GM19025 (cell line): Measurements from ENCODE around the gene PDHX.

ENCODE experiments used
- ATAC-seq: cut with Tn5 transposase; IDR thresholded peaks from one replicate; pipeline ENCODE4 v1.9.1; 2021; ENCODE audit warnings: mild to moderate bottlenecking, low read depth, moderate library complexity; ENCODE audit not compliant: unreplicated experiment

The PDHX gene

DNA sequence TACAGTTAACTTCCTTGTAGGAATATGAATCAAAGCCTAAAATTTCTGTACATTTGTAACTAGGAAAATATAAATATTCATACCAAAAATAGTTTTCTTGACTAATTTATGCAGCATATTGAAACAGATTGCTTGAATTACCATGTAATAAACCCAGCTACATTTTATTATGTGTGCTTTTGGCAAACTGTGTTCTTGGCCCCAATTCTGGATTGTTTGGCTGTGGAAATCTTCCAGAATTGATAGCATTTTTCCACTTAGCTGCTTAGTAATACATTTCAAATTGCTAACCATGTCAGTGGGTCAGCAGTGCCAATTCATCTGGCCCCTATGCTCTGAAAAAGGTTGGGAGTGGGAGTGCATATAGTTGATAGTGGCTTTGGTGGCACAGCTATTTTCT is 32.3 kb downstream of the PDHX start:
- ATAC-seq, result no peak

DNA sequence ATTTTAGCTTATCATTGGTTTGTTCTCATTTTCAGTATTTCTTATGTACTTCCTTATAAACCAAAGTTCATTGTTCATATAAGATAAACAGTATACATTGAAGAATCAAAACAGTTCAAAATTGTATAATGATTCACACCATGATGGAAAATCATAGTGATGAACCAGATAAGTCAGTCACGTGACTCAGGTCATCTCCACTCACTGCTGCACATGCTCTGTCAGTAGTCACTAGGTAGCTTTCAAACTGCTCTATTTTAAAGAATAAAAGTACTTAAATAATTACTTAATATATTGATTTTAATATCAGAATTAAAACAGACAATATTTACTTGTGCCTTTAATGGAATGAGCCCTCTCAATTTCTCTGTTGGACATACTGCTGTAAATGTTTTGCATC is 37.5 kb downstream of the PDHX start:
- ATAC-seq, result no peak

GRCh38 chr11:34957206-34957605 is 40.8 kb downstream of the PDHX start:
- ATAC-seq, result no peak

DNA sequence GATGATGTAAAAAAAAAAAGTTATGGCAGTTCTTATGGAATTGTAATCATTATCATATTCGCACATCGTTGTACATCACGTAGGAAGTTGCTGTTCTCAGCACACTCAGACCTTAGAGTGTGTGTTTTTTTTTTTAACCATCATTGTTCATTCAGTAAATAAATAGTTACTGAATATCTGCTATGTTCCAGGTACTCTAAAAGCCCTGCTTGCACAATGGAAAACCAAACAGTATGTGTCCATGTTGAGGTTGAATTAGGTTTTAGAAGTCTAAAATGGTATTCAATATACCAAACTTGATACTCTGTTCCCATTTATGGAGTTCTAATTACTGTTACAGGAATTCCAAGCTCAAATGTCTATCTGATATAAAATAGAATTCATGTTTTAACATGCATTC is 41.2 kb downstream of the PDHX start:
- ATAC-seq, result no peak

GRCh38 chr11:34959770-34960169 is 43.4 kb downstream of the PDHX start:
- no peak for ATAC-seq

DNA sequence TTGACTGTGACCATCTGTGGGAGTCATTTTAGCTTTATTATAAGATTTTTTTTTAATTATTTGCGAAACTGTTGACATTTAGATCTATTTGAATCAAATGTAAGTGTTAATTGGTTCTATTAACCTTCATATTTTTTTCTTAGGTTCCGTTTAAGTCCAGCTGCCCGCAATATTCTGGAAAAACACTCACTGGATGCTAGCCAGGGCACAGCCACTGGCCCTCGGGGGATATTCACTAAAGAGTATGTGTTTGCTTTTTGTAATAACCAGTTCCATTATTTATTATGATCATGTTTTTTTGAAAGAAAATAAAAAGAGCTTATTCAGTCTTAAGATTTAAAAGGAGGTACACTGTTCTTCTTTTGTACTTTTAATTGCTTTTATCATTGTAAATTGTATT is 43.9 kb downstream of the PDHX start:
- no peak for ATAC-seq

GRCh38 chr11:34962034-34962433 is 45.6 kb downstream of the PDHX start:
- no peak for ATAC-seq

- no peak for ATAC-seq
These were observed 46.9 kb downstream of the PDHX start for GRCh38 chr11:34963351-34963750.

GRCh38 chr11:34964610-34965331 is 48.4 kb downstream of the PDHX start:
- no peak for ATAC-seq

DNA sequence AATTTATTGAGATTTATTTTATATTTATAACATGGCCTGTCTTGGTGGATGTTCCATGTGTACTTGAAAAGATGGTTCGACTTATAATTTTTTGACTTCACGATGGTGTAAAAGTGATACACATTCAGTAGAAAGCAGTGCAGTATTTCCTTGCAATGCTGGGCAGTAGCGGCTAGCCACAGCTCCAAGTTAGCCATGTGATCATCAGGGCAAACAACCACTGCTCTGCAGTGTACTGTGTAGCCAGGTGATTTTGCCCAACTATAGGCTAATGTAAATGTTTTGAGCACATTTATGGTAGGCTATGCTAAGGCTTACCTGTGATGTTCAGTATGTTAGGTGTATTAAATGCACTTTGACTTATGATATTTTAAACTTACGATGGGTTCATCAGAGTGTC is 52.4 kb downstream of the PDHX start:
- no peak for ATAC-seq

DNA sequence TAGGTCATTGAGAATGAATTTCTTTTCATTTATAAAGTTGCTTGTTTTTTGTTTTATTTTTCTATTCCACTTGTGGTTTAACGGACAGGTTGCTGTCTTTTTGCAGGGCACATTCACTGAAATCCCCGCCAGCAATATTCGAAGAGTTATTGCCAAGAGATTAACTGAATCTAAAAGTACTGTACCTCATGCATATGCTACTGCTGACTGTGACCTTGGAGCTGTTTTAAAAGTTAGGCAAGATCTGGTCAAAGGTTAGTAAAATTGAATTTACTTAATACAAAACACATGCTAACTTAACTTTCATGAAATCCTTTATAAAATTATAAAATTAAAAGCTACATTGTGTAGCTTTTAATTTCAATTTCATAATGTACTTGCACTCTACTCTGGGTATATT is 53.6 kb downstream of the PDHX start:
- no peak for ATAC-seq

GRCh38 chr11:34970480-34970879 is 54.1 kb downstream of the PDHX start:
- no peak for ATAC-seq

GRCh38 chr11:34971928-34972327 is 55.5 kb downstream of the PDHX start:
- ATAC-seq, result no peak

- ATAC-seq, result no peak
These were observed 55.9 kb downstream of the PDHX start for GRCh38 chr11:34972366-34972765.

GRCh38 chr11:34972892-34973291 is 56.5 kb downstream of the PDHX start:
- no peak for ATAC-seq

DNA sequence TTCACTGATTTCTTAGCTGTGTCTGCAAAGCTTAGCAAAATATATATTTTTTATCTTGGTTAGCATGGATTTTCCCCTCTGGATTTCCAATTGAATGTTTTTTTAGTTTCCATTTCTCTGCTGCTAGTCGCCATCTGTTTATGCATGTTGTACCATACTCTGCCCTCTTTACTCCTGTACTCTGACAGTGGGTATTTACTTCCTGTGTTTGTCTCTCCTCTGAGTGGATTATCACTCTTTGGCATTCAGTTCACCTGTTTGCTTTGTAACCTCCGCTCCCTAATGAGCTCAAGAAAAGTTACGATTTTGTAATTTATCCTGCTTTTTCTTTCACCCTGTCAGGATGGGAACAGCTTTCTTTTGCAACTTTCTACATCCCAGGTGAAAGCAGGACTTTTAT is 59.1 kb downstream of the PDHX start:
- no peak for ATAC-seq

- no peak for ATAC-seq
These were observed 60.2 kb downstream of the PDHX start for GRCh38 chr11:34976496-34977088.

GRCh38 chr11:34977089-34977912 is 60.9 kb downstream of the PDHX start:
- ATAC-seq, result no peak

DNA sequence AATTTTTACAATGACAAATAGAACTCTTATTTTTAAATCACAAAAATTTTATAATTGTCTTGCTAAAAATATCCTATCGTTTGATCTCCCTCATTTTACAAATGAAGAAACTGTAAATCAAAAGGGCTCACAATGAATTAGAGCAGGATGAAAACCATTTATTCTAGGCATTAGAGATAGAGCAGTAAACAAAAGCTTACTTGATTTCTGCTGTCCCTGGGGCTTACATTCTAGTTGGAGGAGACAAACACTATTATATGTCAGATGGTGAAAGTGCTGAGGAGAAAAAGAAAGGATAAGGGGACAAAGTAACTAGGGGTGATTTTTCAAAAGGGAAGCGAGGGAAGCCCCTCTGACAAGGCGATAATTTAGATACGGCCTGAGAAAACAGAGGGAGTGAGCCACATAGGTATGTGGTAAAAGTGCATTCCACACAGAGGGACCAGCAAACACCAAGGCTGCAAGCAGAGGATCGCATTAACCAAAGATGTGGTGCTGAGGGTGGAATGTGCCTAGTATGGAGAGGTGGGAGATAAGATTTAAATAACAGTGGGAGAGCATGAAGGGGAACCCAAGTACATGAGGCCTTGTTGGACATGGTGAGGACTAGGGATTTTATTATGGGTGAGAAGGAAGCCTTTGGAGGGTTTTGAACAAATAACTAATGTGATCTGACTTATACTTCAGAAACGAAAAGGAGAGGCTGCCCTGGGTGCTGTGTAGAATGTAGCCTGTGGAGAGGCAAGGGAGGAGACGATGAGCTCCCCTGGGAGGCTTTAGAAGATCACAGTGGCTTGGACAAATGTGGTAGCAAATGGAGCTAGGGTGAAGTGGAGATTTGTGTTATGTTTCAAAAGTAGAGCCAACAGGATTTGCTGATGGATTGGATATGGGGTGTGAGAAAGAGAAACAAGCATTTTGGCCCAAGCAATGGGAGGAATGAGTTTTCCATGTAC is 62.1 kb downstream of the PDHX start:
- ATAC-seq, result no peak

DNA sequence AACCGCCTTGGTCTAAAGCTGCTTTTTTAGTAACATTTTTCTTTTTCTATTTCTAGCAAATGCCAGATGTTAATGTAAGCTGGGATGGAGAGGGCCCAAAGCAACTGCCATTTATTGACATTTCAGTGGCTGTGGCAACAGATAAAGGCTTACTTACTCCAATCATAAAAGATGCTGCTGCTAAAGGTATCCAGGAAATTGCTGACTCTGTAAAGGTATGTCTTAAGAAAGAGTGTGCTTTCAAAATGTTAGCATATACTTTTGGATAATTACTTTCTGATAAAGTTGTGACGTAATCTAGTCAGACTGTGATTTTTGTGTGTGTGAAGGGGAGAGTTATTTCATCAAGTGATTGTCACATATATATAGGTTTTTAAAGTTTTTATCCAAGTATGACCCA is 68.1 kb downstream of the PDHX start:
- ATAC-seq, result no peak
